ENCODE results near the gene TENM4.
"Not testable (repeated sequence)": the region's sequence is repeated elsewhere in the genome, so short reads cannot be mapped to it uniquely, and the experiment has no call there.

Gene TENM4

GRCh38 chr11:78833237-78833636 lies 607.6 kb downstream of the TENM4 start:
- H3K4me3 ChIP-seq (ENCODE audit: low read depth, low read length), result no peak overlapping the region

GRCh38 chr11:78832226-78832947 lies 608.4 kb downstream of the TENM4 start:
- no peak overlapping the region for H3K4me3 ChIP-seq (ENCODE audit: low read depth, low read length)

- H3K4me3 ChIP-seq (ENCODE audit: low read depth, low read length), result no peak overlapping the region
Measured at GRCh38 chr11:78831571-78831970, 609.3 kb downstream of the TENM4 start.

- no peak overlapping the region for H3K4me3 ChIP-seq (ENCODE audit: low read depth, low read length)
Measured at GRCh38 chr11:78830277-78830819, 610.5 kb downstream of the TENM4 start.

- H3K4me3 ChIP-seq (ENCODE audit: low read depth, low read length), result no peak overlapping the region
Measured at GRCh38 chr11:78829146-78829545, 611.7 kb downstream of the TENM4 start.

GRCh38 chr11:78828676-78829075 lies 612.2 kb downstream of the TENM4 start:
- no peak overlapping the region for H3K4me3 ChIP-seq (ENCODE audit: low read depth, low read length)

GRCh38 chr11:78827291-78827690 lies 613.5 kb downstream of the TENM4 start:
- H3K4me3 ChIP-seq (ENCODE audit: low read depth, low read length), result not testable (repeated sequence)

GRCh38 chr11:78825591-78826020 lies 615.2 kb downstream of the TENM4 start:
- H3K4me3 ChIP-seq (ENCODE audit: low read depth, low read length), result no peak overlapping the region

GRCh38 chr11:78823588-78823987 lies 617.2 kb downstream of the TENM4 start:
- H3K4me3 ChIP-seq (ENCODE audit: low read depth, low read length), result no peak overlapping the region

GRCh38 chr11:78822931-78823423 lies 617.9 kb downstream of the TENM4 start:
- H3K4me3 ChIP-seq (ENCODE audit: low read depth, low read length), result no peak overlapping the region

- no peak overlapping the region for H3K4me3 ChIP-seq (ENCODE audit: low read depth, low read length)
Measured at GRCh38 chr11:78821371-78822306, 619.2 kb downstream of the TENM4 start.

- H3K4me3 ChIP-seq (ENCODE audit: low read depth, low read length), result no peak overlapping the region
Measured at GRCh38 chr11:78820741-78821140, 620.1 kb downstream of the TENM4 start.

- no peak overlapping the region for H3K4me3 ChIP-seq (ENCODE audit: low read depth, low read length)
Measured at GRCh38 chr11:78818201-78818600, 622.6 kb downstream of the TENM4 start.

- H3K4me3 ChIP-seq (ENCODE audit: low read depth, low read length), result no peak overlapping the region
Measured at GRCh38 chr11:78815831-78816230, 625.0 kb downstream of the TENM4 start.

GRCh38 chr11:78812513-78813293 lies 628.1 kb downstream of the TENM4 start:
- H3K4me3 ChIP-seq (ENCODE audit: low read depth, low read length), result no peak overlapping the region

- H3K4me3 ChIP-seq (ENCODE audit: low read depth, low read length), result no peak overlapping the region
Measured at GRCh38 chr11:78810559-78811009, 630.2 kb downstream of the TENM4 start.

- H3K4me3 ChIP-seq (ENCODE audit: low read depth, low read length), result no peak overlapping the region
Measured at GRCh38 chr11:78809931-78810541, 630.8 kb downstream of the TENM4 start.

- H3K4me3 ChIP-seq (ENCODE audit: low read depth, low read length), result no peak overlapping the region
Measured at GRCh38 chr11:78808923-78809322, 631.9 kb downstream of the TENM4 start.

GRCh38 chr11:78807351-78807750 lies 633.5 kb downstream of the TENM4 start:
- H3K4me3 ChIP-seq (ENCODE audit: low read depth, low read length), result no peak overlapping the region
